OCI-LY1 (cell line): ENCODE results near the gene GNG2.

Experiments
- H2AFZ ChIP-seq: fragments of 200-600 bp; sonication (generic), shearing (Covaris generic); 2 replicates; pipeline ENCODE4 v1.6.0; 2014; ENCODE audit warnings: antibody characterized with exemption, mild to moderate bottlenecking, low read length
- H3F3A ChIP-seq: fragments of 200-600 bp; sonication (generic), shearing (Covaris generic); 2 replicates; pipeline ENCODE4 v1.6.0; 2014; ENCODE audit warnings: mild to moderate bottlenecking, antibody characterized with exemption, low read length, moderate library complexity; ENCODE audit not compliant: insufficient read depth
- H3K27ac ChIP-seq: fragments of 200-600 bp; sonication (generic); 2 replicates; pipeline ENCODE4 v1.5.1; 2014; ENCODE audit warnings: low read length, mixed run types, mild to moderate bottlenecking, low read depth; ENCODE audit not compliant: poor library complexity, severe bottlenecking
- H3K27me3 ChIP-seq: fragments of 200-600 bp; sonication (generic); 2 replicates; pipeline ENCODE4 v1.6.0; 2014; ENCODE audit warnings: antibody characterized with exemption, mild to moderate bottlenecking, low read length, moderate library complexity; ENCODE audit not compliant: insufficient read depth
- H3K36me3 ChIP-seq: fragments of 200-600 bp; sonication (generic); 2 replicates; pipeline ENCODE4 v1.6.1; 2014; ENCODE audit warnings: mild to moderate bottlenecking, antibody characterized with exemption, low read length, moderate library complexity, mixed read lengths; ENCODE audit not compliant: insufficient read depth
- H3K4me1 ChIP-seq: fragments of 200-600 bp; sonication (generic); 2 replicates; pipeline ENCODE4 v1.5.1; 2014; ENCODE audit warnings: mild to moderate bottlenecking, low read length, moderate library complexity; ENCODE audit not compliant: insufficient read depth, severe bottlenecking
- H3K4me2 ChIP-seq: fragments of 200-600 bp; sonication (generic), shearing (Covaris generic); 2 replicates; pipeline ENCODE4 v1.6.1; 2014; ENCODE audit warnings: low read length
- H3K4me3 ChIP-seq: fragments of 200-600 bp; sonication (generic); 2 replicates; pipeline ENCODE4 v1.5.1; 2014; ENCODE audit warnings: low read length, low read depth, mild to moderate bottlenecking, mixed read lengths; ENCODE audit not compliant: poor library complexity, severe bottlenecking
- H3K79me2 ChIP-seq: fragments of 200-600 bp; shearing (Covaris generic); 2 replicates; pipeline ENCODE4 v1.6.1; 2016; ENCODE audit warnings: mixed run types, low read length, mixed read lengths; ENCODE audit not compliant: insufficient read depth
- H3K9ac ChIP-seq: fragments of 200-600 bp; sonication (generic), shearing (Covaris generic); 2 replicates; pipeline ENCODE4 v1.6.1; 2014; ENCODE audit warnings: mild to moderate bottlenecking, low read length, mixed read lengths
- H3K9me2 ChIP-seq: fragments of 200-600 bp; sonication (generic), shearing (Covaris generic); 2 replicates; pipeline ENCODE4 v1.6.1; 2014; ENCODE audit warnings: low read depth, mild to moderate bottlenecking, low read length, mixed read lengths
- H3K9me3 ChIP-seq: fragments of 200-600 bp; shearing (Covaris generic); 2 replicates; pipeline ENCODE4 v1.6.1; 2014; ENCODE audit warnings: low read length, mixed read lengths
- H4K20me1 ChIP-seq: fragments of 200-600 bp; sonication (generic), shearing (Covaris generic); 2 replicates; pipeline ENCODE4 v1.6.0; 2016; ENCODE audit warnings: mild to moderate bottlenecking, low read length; ENCODE audit not compliant: insufficient read depth
- EZH2 ChIP-seq: fragments of 200-600 bp; sonication (generic), shearing (Covaris generic); IDR thresholded peaks from 2 replicates; pipeline ENCODE4 v1.8.0; 2017; ENCODE audit warnings: borderline replicate concordance, mixed run types, mild to moderate bottlenecking, antibody characterized with exemption, low read length, moderate library complexity, mixed read lengths
- TF ChIP-seq, protein P1 (sequence below): fragments of 200-600 bp; sonication (generic), shearing (Covaris generic); IDR thresholded peaks from 2 replicates; pipeline ENCODE4 v1.5.1; 2017; ENCODE audit warnings: mild to moderate bottlenecking, antibody characterized with exemption, low read length, moderate library complexity, mixed read lengths

GNG2 gene

GRCh38 chr14:51972566-51972965, 112.2 kb downstream of the GNG2 start:
- no peak overlapping the region for H3K4me3 ChIP-seq

DNA sequence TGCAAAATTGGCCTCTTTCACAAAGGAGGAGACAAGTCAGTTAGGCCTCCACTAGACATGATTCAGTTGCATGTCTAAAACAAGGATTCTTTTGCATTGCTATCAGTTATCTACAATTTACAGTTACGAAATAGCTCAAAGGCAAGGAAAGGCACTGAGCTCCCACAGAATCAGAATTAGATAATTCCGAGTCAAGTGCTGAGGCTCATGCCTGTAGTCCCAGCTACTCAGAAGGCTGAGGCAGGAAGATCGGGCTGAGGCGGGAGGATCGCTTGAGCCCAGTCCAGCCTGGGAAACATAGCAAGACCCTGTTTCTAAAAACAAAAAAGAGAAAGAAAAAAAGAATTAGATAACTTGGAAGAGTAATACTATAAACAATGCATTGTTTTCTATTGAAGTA, 116.7 kb downstream of the GNG2 start:
- Histone ChIP-seq H3K4me1 (no peaks in the 10 kb centered on the region), H3K9me2 (no peaks in the 10 kb centered on the region), H3K4me3 (no peak overlapping the region), H3K27ac (no peak overlapping the region), H2AFZ (no peak overlapping the region), H3K36me3 (no peaks in the 10 kb centered on the region), H3K27me3 (no peaks in the 10 kb centered on the region), H4K20me1 (no peaks in the 10 kb centered on the region), H3K4me2 (no peak overlapping the region), H3K9ac (no peak overlapping the region), H3K79me2 (no peaks in the 10 kb centered on the region), H3K9me3 (no peaks in the 10 kb centered on the region), H3F3A (no peaks in the 10 kb centered on the region)
- TF ChIP-seq EZH2, result no peak
- TF ChIP-seq, protein P1, sequence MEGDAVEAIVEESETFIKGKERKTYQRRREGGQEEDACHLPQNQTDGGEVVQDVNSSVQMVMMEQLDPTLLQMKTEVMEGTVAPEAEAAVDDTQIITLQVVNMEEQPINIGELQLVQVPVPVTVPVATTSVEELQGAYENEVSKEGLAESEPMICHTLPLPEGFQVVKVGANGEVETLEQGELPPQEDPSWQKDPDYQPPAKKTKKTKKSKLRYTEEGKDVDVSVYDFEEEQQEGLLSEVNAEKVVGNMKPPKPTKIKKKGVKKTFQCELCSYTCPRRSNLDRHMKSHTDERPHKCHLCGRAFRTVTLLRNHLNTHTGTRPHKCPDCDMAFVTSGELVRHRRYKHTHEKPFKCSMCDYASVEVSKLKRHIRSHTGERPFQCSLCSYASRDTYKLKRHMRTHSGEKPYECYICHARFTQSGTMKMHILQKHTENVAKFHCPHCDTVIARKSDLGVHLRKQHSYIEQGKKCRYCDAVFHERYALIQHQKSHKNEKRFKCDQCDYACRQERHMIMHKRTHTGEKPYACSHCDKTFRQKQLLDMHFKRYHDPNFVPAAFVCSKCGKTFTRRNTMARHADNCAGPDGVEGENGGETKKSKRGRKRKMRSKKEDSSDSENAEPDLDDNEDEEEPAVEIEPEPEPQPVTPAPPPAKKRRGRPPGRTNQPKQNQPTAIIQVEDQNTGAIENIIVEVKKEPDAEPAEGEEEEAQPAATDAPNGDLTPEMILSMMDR, result no peak

More at GRCh38 chr14:51972566-51972965, 112.2 kb downstream of the GNG2 start:
- 0 out of 2 replicates have a peak, but pooled peaks cover 5% of the 10 kb centered on the region for H3K27me3 ChIP-seq
- no peaks in the 10 kb centered on the region for H3K79me2 ChIP-seq
- H4K20me1 ChIP-seq, result no peaks in the 10 kb centered on the region
- H3K9ac ChIP-seq, result no peak overlapping the region
- no peak overlapping the region for H3K4me2 ChIP-seq
- TF ChIP-seq, protein P1, result no peak
- TF ChIP-seq EZH2, result no peak
- H3K27ac ChIP-seq, result no peak overlapping the region
- no peaks in the 10 kb centered on the region for H3K36me3 ChIP-seq
- H2AFZ ChIP-seq, result no peak overlapping the region
- H3K9me3 ChIP-seq, result no peaks in the 10 kb centered on the region
- H3K4me1 ChIP-seq, result no peaks in the 10 kb centered on the region
- no peaks in the 10 kb centered on the region for H3K9me2 ChIP-seq
- no peaks in the 10 kb centered on the region for H3F3A ChIP-seq

- no peaks in the 10 kb centered on the region for H3K9me3 ChIP-seq
- no peak overlapping the region for H3K27ac ChIP-seq
- no peak overlapping the region for H3K4me3 ChIP-seq
- H4K20me1 ChIP-seq, result no peaks in the 10 kb centered on the region
- no peak overlapping the region for H3K4me2 ChIP-seq
- H3K9me2 ChIP-seq, result no peaks in the 10 kb centered on the region
- TF ChIP-seq, protein P1, result no peak
- TF ChIP-seq EZH2, result no peak
- H3K27me3 ChIP-seq, result no peaks in the 10 kb centered on the region
- no peaks in the 10 kb centered on the region for H3K79me2 ChIP-seq
- no peak overlapping the region for H3K9ac ChIP-seq
- H3K4me1 ChIP-seq, result no peaks in the 10 kb centered on the region
- H3K36me3 ChIP-seq, result no peaks in the 10 kb centered on the region
- no peak overlapping the region for H2AFZ ChIP-seq
- H3F3A ChIP-seq, result no peaks in the 10 kb centered on the region
These were observed 118.3 kb downstream of the GNG2 start for GRCh38 chr14:51978681-51979085.
